ENCODE measurements around the gene AZIN2. TPM values are rescaled to one million over a fixed set of nuclear protein-coding genes. Genes with fewer than 3 reads are reported as not detected.

AZIN2 gene
- total RNA-seq, 4 donors from 2014 or later: 1.5 to 3.5 (median 1.7) TPM; not detected in 1

DNA sequence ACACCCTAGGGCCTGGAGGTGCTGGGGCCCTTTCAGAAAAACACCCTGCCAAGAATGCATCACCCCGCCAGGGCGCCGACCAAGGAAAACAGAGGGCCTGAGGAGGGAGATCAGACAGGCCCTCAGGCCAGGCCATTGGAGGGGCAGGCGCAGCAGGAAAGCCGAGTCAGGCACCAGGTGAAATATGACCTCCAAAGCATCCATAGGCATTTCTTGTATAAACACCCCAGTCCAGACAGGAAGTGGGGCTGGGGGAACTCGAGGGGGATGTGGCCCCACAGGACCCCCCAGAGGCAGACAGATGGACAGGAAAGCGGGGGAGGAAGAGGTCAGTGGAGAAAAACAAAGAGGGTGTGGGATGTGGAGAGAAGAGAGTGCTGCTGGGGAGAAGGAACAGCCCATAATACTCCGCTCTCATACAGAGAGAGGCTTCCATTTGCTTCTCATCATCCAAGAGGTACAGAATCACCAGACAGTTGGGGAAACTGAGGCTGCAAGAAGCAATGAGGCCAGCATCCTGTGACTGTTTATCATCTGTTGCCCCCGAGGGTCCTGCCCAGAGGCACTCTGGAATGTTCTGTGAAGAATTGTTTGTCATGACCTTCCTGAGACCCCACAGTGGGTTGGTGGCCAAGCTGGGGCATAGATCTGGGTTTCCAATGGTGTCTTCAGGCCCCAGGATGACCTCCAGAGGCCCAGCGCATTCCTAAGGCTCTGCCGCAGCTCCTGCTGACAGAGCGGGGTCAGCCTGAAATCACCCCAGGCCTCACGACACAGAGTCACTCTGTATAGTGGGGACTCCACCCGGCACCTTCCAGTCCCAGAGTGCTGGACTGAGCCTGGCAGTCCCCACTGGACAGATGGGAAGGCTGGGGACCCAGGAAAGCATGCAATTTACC lies 82.9 kb downstream of the AZIN2 start:
- TF ChIP-seq, protein P1, sequence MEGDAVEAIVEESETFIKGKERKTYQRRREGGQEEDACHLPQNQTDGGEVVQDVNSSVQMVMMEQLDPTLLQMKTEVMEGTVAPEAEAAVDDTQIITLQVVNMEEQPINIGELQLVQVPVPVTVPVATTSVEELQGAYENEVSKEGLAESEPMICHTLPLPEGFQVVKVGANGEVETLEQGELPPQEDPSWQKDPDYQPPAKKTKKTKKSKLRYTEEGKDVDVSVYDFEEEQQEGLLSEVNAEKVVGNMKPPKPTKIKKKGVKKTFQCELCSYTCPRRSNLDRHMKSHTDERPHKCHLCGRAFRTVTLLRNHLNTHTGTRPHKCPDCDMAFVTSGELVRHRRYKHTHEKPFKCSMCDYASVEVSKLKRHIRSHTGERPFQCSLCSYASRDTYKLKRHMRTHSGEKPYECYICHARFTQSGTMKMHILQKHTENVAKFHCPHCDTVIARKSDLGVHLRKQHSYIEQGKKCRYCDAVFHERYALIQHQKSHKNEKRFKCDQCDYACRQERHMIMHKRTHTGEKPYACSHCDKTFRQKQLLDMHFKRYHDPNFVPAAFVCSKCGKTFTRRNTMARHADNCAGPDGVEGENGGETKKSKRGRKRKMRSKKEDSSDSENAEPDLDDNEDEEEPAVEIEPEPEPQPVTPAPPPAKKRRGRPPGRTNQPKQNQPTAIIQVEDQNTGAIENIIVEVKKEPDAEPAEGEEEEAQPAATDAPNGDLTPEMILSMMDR (IDR thresholded peaks at IDR 0.05; ENCODE audit: low read depth): no peak

DNA sequence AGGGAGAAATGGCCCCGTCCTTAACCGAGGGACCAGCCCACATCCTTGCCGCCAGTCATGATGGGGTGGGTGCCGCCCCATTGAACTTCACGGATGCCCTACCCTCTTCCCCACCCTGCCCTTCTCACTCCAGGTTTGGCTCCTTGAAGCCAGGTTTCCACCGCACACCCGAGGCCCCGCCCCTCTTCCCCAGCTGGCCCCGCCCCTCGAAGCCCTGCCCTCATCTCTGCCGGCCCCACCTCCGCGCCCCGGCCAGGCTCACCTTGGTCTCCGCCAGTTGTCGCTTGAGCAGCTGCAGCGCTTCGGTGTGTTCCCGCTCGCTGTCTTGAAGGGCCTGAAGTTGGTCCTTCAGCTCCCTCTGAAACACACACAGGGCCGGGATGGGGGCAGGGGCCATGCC lies 84.3 kb downstream of the AZIN2 start:
- TF ChIP-seq, protein P1 (IDR thresholded peaks at IDR 0.05; ENCODE audit: low read depth): no peak

DNA sequence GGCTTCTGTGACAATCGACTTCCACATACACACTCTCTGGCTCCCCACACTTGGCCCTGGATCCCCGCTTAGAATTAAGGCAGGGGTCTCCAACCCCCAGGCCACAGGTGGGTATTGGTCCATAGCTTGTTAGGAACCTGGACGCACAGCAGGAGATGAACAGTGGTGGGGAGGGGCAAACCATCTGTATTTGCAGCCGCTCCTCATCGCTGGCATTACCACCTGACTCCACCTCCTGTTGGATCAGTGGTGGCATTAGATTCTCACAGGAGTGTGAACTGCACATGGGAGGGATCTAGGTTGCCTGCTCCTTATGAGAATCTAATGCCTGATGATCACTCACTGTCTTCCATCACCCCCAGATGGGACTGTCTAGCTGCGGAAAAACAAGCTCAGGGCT lies 84.9 kb downstream of the AZIN2 start:
- TF ChIP-seq, protein P1 (IDR thresholded peaks at IDR 0.05; ENCODE audit: low read depth): no peak

DNA sequence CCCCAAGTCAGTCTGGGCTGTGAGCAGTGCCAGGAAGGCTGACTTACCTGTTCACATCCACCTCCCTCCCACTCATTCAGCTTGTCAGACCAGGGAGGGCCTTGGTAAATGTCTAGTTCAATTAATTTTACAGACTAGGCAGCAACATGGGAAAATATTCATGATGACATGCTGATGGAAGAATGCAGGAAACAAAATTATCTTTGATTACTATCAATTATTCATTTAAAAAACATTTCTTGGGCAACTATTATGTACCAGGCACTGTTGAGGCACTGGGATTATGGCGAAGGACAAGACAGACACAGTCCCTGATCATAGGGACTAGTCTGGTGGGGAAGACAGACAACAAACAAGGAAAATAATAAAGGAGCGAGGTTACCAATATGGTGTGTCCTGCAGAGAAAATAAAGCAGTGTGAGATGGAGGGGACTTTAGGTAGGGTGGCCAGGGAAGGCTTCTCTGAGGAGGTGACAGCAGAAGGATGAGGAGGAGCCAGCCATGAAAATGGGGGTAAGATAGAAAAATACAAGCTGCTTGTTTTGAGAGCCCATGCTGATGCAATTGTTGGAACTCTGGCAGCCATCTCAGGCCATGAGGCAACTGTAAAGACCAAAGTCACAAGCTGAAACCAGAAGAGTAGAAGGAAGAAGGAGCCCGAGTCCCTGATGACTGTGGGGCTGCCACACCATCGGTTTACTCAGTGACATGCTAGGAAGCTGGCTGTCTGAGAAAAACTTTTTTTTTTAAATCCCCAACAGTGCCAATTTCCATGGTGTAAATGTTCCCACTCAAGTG lies 86.9 kb downstream of the AZIN2 start:
- TF ChIP-seq, protein P1 (IDR thresholded peaks at IDR 0.05; ENCODE audit: low read depth): no peak

DNA sequence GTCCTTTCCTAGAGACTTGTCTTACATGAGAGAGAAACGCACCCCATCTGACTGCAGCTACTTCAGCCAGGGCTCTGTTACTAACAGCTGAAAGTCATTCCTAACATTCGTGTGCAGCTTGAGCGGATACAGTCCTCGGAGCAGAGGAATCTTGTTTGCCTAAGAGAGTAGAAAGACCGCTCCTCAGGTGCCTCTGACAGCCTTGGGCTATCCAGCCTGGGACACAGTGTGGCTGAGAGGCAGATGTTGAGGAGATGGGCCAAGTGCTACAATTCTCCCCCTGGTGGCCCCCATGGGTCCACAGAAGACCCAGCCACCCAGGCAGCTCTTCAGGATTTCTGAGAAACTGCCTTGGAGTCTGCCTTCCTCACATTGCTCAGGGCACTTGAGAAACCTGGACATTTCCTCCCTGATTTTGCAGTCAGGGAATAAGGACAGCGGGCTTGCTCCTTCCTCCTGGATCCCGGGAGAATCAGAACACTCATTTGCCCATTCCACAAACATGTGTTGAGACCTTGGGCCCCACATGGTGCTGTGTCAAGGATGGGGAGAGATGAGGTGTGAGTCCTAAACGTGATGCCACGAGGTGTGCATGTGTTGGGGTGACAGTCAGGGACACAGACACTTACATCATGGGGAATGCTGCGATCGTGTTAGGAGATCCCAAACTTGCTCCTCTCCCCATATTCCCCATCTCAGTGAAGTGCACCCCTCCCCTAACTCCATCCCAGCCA lies 87.8 kb downstream of the AZIN2 start:
- TF ChIP-seq, protein P1 (IDR thresholded peaks at IDR 0.05; ENCODE audit: low read depth): no peak

DNA sequence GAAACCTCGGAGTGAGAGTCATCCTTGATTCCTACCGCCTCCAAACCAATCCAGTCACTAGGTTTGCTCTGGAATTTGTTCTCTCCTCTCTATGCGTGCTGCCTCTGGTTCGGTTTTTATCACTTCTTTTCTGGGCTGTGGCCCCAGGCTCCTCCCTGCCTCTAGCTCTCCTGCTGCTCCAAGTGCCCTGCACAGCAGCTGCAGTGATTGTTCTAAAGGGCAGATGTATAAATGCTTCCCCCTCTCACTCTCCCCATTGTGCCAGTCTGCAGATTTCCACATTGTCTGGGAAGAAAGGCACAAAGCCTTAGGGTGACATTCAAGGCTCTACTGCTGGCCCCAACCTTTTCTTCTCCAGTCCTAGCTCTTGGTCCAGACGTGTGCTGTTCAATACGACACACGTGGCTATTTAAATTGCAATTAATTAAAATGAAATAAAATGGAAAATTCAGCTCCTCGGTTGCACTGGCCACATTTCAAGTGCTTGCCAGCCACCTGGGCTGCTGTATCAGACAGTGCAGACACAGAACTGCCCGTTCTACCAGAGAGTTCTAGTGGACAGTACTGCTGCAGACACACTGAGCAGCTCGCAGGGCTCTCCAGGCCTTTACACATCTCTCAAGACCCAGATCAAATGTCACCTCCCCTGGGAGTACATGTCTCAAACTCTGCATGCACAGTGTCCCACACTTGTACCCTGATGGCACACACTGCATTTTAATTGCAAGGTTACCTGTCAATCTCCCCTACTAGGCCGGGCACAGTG lies 88.5 kb downstream of the AZIN2 start:
- TF ChIP-seq, protein P1 (IDR thresholded peaks at IDR 0.05; ENCODE audit: low read depth): no peak

Other genes with a start within 250 kb of the AZIN2 start
- gene FNDC5, start 210.2 kb upstream of the AZIN2 start, total RNA-seq: under 1 TPM in 2 of 4 donors, not detected in 2; 0.85 to 0.88 TPM
- under 1 TPM in 1 of 4 donors, not detected in 3; 0.88 TPM for gene HPCA, start 194.7 kb upstream of the AZIN2 start, total RNA-seq
- gene TMEM54, start 179.8 kb upstream of the AZIN2 start, total RNA-seq: 10 to 100 TPM; 14.7 to 36.7 (median 26.3) TPM
- 10 to 100 TPM; 13.7 to 21.7 (median 17.4) TPM for gene RNF19B, start 116.3 kb upstream of the AZIN2 start, total RNA-seq
- 100 to 1,000 TPM; 101 to 251 (median 194) TPM for gene AK2, start 44.3 kb upstream of the AZIN2 start, total RNA-seq
- gene TRIM62, start 100.9 kb downstream of the AZIN2 start, total RNA-seq: 1 to 10 TPM; 1.5 to 4.9 (median 3.5) TPM
- gene ZNF362, start 175.3 kb downstream of the AZIN2 start, total RNA-seq: 10 to 100 TPM in 3 of 4 donors, 1 to 10 TPM in 1; 8.2 to 16.6 (median 11.1) TPM
- not detected for gene A3GALT2, start 239.9 kb downstream of the AZIN2 start, total RNA-seq

All from subcutaneous adipose tissue (tissue), 4 donors.